ENCODE data around the gene METTL9. TPM values are rescaled to one million over a fixed set of nuclear protein-coding genes. Genes with fewer than 3 reads are reported as not detected.
"Not testable (repeated sequence)": the region's sequence is repeated elsewhere in the genome, so short reads cannot be mapped to it uniquely, and the experiment has no call there.

Gene METTL9
- polyA plus RNA-seq, 1 donor, result 150 TPM

DNA sequence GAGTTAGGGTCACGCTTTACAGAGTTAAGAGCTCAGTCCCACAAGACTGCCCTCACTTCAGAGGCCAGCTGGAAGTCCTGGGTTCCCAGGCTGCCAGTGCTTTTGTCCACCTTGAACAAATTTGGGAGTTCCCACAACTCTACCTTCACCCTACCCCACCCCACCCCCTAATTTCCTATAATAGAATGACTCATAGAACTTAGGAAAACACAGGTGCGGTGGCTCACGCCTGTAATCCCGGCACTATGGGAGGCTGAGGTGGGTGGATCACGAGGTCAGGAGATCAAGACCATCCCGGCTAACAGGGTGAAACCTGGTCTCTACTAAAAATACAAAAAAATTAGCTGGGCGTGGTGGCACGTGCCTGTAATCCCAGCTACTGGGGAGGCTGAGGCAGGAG is 6.5 kb downstream of the METTL9 start:
- H3K27ac ChIP-seq (ENCODE audit: low read length); H3K36me3 ChIP-seq (ENCODE audit: control insufficient read depth, insufficient read depth, low read length); H3K27me3 ChIP-seq (ENCODE audit: control insufficient read depth, insufficient read depth, low read length); H3K9me3 ChIP-seq (ENCODE audit: control insufficient read depth, low read depth, low read length); H3K4me3 ChIP-seq (ENCODE audit: low read length); DNase-seq: not testable (repeated sequence)
- no CpG with 5 or more reads among the region's 8 CpGs for WGBS (ENCODE audit: insufficient coverage, low lambda C conversion rate)
- peaks cover 36% of the 10 kb centered on the region for H3K4me1 ChIP-seq (ENCODE audit: control insufficient read depth, insufficient read depth, low read length)

DNA sequence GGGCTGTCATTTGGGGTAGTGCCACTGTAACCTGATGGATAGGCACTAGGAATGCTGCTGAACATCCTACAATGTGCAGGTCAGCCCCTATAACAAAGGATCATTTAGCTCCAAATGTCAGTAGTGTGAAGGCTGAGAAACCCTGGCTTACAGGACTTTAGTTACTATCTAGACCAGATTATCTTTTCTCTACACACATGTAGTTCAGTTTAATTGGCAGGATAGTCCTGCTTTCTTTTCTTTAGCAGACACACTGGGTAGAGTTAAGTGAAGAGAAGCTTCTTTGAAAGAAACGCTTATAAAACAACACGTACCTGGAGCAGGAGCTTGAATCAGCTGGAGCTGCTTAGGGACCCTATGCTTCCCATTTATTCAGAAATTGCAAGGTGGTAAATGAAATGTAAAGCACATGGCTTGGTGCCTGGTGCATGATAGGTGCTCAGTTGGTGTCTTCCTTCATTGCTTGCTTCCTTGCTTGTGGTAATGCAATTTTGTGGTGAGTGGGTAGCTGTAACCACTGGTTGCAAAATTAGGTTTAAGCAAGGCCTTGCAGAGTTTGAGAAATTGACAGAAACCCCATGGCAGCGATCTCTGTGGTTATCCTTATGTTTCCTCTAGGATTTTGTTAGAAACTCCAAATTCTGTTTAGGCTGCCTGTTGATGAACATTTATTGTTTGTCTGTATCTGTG is 9.4 kb downstream of the METTL9 start:
- Histone ChIP-seq H3K27ac (ENCODE audit: low read length) (no peak overlapping the region), H3K27me3 (ENCODE audit: control insufficient read depth, insufficient read depth, low read length) (no peaks in the 10 kb centered on the region), H3K4me3 (ENCODE audit: low read length) (no peak overlapping the region), H3K36me3 (ENCODE audit: control insufficient read depth, insufficient read depth, low read length) (no peaks in the 10 kb centered on the region), H3K9me3 (ENCODE audit: control insufficient read depth, low read depth, low read length) (no peaks in the 10 kb centered on the region), H3K4me1 (ENCODE audit: control insufficient read depth, insufficient read depth, low read length) (peaks cover 52% of the 10 kb centered on the region)
- DNase-seq, result no peak
- no CpG with 5 or more reads among the region's 3 CpGs for WGBS (ENCODE audit: insufficient coverage, low lambda C conversion rate)

DNA sequence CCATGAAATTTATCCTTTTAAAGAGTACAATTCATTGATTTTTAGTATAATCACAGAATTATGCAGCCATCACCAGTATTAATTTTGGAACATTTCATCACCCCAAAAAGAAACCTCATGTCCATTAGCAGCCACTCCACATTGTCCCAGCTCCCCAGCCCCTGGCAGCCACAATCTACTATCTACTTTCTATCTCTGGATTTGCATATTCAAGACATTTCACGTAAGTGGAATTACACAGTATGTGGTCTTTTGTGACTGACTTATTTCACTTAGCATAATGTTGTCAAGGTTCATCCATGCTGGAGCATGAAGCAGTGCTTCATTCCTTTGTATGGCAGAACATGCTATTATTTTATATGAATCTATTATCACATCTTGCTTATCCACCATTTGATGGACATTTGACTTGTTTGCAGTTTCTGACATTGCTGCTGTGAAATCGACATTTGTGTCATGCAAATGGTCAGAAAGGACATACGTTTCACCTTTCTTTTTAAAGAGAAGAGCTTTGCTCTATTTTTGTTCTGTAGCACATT is 10.7 kb downstream of the METTL9 start:
- DNase-seq, result no peak
- Histone ChIP-seq H3K4me1 (ENCODE audit: control insufficient read depth, insufficient read depth, low read length) (peaks cover 40% of the 10 kb centered on the region), H3K9me3 (ENCODE audit: control insufficient read depth, low read depth, low read length) (no peaks in the 10 kb centered on the region), H3K36me3 (ENCODE audit: control insufficient read depth, insufficient read depth, low read length) (no peaks in the 10 kb centered on the region), H3K27me3 (ENCODE audit: control insufficient read depth, insufficient read depth, low read length) (no peaks in the 10 kb centered on the region), H3K27ac (ENCODE audit: low read length) (peak overlapping the region; percentile 78), H3K4me3 (ENCODE audit: low read length) (no peak overlapping the region)
- WGBS (ENCODE audit: insufficient coverage, low lambda C conversion rate), result no CpG with 5 or more reads among the region's 3 CpGs

DNA sequence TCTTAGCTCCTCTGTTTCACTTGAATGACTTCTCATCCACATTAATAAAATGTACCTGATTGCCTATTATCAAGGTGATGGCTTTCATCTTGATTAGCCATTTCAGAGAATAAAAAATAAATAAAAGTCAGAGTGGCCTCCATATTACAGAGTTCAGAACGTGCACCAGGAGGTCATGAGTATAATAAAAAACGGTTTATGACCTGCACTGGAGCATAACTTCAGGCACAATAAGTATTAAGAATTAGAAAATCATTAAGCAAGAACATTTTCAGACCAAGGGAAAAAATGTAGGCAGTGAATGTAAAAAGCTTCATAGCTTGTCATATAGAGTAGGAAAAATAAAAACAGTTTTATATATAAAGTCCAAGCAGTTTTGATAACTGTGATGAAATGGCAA is 11.4 kb downstream of the METTL9 start:
- Histone ChIP-seq H3K36me3 (ENCODE audit: control insufficient read depth, insufficient read depth, low read length) (peaks cover 5% of the 10 kb centered on the region), H3K4me3 (ENCODE audit: low read length) (no peak overlapping the region), H3K27me3 (ENCODE audit: control insufficient read depth, insufficient read depth, low read length) (no peaks in the 10 kb centered on the region), H3K27ac (ENCODE audit: low read length) (peak overlapping the region; percentile 78), H3K4me1 (ENCODE audit: control insufficient read depth, insufficient read depth, low read length) (peaks cover 38% of the 10 kb centered on the region), H3K9me3 (ENCODE audit: control insufficient read depth, low read depth, low read length) (no peaks in the 10 kb centered on the region)
- DNase-seq, result peak in 1 of 2 donors; percentile 61
- no CpG with 5 or more reads among the region's 2 CpGs for WGBS (ENCODE audit: insufficient coverage, low lambda C conversion rate)

DNA sequence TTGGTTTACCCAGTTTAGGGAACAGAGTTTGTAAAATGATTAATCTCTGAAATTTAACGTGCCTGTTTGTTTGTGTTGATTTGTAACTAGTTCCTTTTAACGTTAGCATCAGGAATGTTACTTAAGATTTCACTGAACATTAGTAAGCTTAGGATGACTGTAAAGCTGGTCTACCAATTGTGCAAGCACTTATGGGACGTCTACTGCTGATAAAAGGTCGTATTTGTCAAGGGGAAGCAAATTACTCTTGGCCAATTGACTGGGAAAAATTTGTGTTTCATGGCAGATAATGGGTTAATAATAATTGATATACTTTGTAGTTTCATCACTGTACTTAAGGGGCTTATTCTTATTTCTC is 11.8 kb downstream of the METTL9 start:
- peak; percentile 24 to 67 for DNase-seq
- Histone ChIP-seq H3K4me3 (ENCODE audit: low read length) (no peak overlapping the region), H3K4me1 (ENCODE audit: control insufficient read depth, insufficient read depth, low read length) (peaks cover 38% of the 10 kb centered on the region), H3K27ac (ENCODE audit: low read length) (peak overlapping the region; percentile 78), H3K9me3 (ENCODE audit: control insufficient read depth, low read depth, low read length) (no peaks in the 10 kb centered on the region), H3K36me3 (ENCODE audit: control insufficient read depth, insufficient read depth, low read length) (peaks cover 5% of the 10 kb centered on the region), H3K27me3 (ENCODE audit: control insufficient read depth, insufficient read depth, low read length) (no peaks in the 10 kb centered on the region)
- WGBS (ENCODE audit: insufficient coverage, low lambda C conversion rate), result 20% methylated on average over 1 of the region's 4 CpGs

DNA sequence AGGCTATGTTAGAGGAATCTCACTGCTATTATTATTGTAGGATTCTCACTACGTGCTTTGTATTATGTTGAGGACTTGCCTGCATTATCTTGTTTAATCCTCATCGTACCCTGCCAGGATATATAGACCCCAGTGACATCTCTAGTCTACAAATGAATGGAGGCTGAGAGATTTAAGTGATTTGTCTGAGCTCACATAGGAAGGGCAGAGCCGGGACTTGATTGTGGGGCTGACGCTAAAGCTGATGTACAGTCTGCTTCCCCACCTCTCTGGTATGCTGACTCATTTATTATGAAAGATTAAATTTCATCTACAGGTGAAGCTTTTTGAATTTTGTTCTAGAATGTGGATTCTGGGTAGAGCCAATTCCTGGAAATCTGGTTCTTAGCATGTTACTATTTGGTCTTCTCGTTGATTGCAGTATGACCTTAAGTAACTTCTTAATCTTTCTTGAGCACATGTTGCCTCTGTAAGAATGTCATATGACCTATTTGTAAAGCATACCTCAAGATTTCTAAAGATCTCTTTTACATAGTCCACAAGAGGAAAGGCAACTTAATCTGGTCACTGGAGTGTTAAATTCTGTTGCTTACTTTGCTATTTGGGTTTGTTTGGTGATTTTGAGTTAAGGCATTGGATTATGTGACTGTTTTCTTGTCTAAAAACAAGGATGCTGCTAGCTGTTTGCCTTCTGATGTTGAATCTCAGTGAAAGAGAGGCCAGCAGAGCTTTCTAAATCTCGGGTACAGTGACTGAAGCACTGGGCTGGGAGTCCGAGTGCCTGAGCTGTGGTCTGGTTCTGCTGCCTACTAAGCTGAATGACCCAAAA is 12.4 kb downstream of the METTL9 start:
- WGBS (ENCODE audit: insufficient coverage, low lambda C conversion rate), result no CpG with 5 or more reads among the region's 7 CpGs
- DNase-seq, result peak; percentile 50 to 80
- Histone ChIP-seq H3K9me3 (ENCODE audit: control insufficient read depth, low read depth, low read length) (no peaks in the 10 kb centered on the region), H3K27ac (ENCODE audit: low read length) (peak overlapping the region; percentile 78), H3K4me3 (ENCODE audit: low read length) (peak overlapping the region; percentile 3), H3K36me3 (ENCODE audit: control insufficient read depth, insufficient read depth, low read length) (peaks cover 5% of the 10 kb centered on the region), H3K27me3 (ENCODE audit: control insufficient read depth, insufficient read depth, low read length) (no peaks in the 10 kb centered on the region), H3K4me1 (ENCODE audit: control insufficient read depth, insufficient read depth, low read length) (peaks cover 38% of the 10 kb centered on the region)

DNA sequence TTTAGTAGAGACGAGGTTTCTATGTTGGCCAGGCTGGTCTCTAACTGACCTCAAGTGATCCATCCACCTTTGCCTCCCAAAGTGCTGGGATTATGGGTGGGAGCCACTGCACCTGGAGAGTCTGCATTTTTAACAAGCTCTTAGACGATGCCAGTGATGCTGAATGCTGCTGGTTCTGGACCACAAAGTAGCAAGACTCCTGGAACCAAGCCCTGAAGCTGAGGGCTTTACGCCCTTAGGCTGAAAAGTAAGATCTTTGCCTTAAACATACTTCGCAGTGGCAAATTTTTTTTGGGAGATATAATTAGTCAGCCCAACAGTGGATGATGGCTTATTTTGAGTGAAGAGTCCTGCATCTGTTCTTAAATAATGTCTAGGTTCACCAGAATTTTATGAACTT is 14.0 kb downstream of the METTL9 start:
- Histone ChIP-seq H3K4me1 (ENCODE audit: control insufficient read depth, insufficient read depth, low read length) (peaks cover 38% of the 10 kb centered on the region), H3K36me3 (ENCODE audit: control insufficient read depth, insufficient read depth, low read length) (peaks cover 5% of the 10 kb centered on the region), H3K27me3 (ENCODE audit: control insufficient read depth, insufficient read depth, low read length) (no peaks in the 10 kb centered on the region), H3K4me3 (ENCODE audit: low read length) (no peak overlapping the region), H3K27ac (ENCODE audit: low read length) (no peak overlapping the region), H3K9me3 (ENCODE audit: control insufficient read depth, low read depth, low read length) (no peaks in the 10 kb centered on the region)
- DNase-seq, result no peak
- WGBS (ENCODE audit: insufficient coverage, low lambda C conversion rate), result no CpG with 5 or more reads among the region's 4 CpGs

DNA sequence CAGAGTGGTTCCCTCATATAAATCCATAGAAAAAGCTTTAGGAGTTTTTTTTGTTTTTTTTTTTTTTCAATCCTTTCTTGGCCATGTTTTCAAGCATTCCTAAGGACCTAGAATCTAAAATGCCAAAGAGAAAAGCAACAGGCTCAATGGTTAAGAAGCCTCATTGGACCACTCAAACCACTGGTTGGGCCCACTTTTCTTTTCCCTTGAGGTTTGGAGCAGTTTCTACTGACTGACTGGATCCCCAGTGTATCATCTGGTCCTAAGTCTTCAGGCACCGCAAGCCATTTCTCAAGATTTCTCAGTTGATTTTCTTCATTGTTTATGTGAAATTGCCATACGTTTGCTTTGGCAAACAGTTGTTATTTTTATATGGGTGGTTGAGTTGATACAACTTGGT is 14.4 kb downstream of the METTL9 start:
- WGBS (ENCODE audit: insufficient coverage, low lambda C conversion rate), result 100% methylated on average over 1 of the region's 2 CpGs
- H3K4me3 ChIP-seq (ENCODE audit: low read length), result no peak overlapping the region
- peaks cover 35% of the 10 kb centered on the region for H3K4me1 ChIP-seq (ENCODE audit: control insufficient read depth, insufficient read depth, low read length)
- peaks cover 5% of the 10 kb centered on the region for H3K36me3 ChIP-seq (ENCODE audit: control insufficient read depth, insufficient read depth, low read length)
- no peaks in the 10 kb centered on the region for H3K27me3 ChIP-seq (ENCODE audit: control insufficient read depth, insufficient read depth, low read length)
- H3K27ac ChIP-seq (ENCODE audit: low read length), result no peak overlapping the region
- no peak for DNase-seq
- H3K9me3 ChIP-seq (ENCODE audit: control insufficient read depth, low read depth, low read length), result no peaks in the 10 kb centered on the region

DNA sequence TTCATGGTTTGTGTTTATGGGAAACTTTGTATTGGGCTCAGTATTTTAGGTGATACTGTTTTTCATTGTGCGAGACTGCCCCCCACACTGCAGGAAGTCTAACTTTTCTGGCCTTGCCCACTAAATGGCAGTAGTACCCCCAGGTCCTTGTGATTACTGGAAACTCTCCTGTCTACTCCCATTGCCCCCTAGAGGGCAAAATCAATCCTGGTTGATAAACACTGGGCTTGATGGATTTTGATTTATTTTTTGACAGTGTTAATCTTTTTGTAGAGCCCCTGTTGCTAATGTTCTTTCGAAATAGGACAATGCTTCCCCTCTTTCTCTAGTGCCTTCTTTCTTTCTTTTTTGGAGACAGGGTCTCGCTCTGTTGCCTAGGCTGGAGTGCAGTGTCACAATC is 15.5 kb downstream of the METTL9 start:
- Histone ChIP-seq H3K4me3 (ENCODE audit: low read length) (no peak overlapping the region), H3K4me1 (ENCODE audit: control insufficient read depth, insufficient read depth, low read length) (peaks cover 34% of the 10 kb centered on the region), H3K9me3 (ENCODE audit: control insufficient read depth, low read depth, low read length) (no peaks in the 10 kb centered on the region), H3K27ac (ENCODE audit: low read length) (no peak overlapping the region), H3K27me3 (ENCODE audit: control insufficient read depth, insufficient read depth, low read length) (no peaks in the 10 kb centered on the region), H3K36me3 (ENCODE audit: control insufficient read depth, insufficient read depth, low read length) (peaks cover 6% of the 10 kb centered on the region)
- no peak for DNase-seq
- no CpG with 5 or more reads among the region's 3 CpGs for WGBS (ENCODE audit: insufficient coverage, low lambda C conversion rate)

DNA sequence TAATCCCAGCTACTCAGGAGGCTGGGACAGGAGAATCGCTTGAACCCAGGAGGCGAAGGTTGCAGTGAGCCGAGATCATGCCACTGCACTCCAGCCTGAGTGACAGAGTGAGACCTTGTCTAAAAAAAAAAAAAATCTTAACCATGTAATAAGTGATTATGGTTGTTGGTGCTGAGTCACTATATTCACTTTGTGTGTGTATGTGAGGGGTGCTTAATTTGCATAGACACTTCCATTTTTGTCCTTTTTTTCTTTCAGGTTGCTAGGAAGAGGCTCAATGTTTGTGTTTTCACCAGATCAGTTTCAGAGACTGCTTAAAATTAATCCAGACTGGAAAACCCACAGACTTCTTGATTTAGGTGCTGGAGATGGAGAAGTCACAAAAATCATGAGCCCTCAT is 18.2 kb downstream of the METTL9 start:
- Histone ChIP-seq H3K36me3 (ENCODE audit: control insufficient read depth, insufficient read depth, low read length) (peaks cover 7% of the 10 kb centered on the region), H3K9me3 (ENCODE audit: control insufficient read depth, low read depth, low read length) (no peaks in the 10 kb centered on the region), H3K27me3 (ENCODE audit: control insufficient read depth, insufficient read depth, low read length) (no peaks in the 10 kb centered on the region), H3K4me1 (ENCODE audit: control insufficient read depth, insufficient read depth, low read length) (peaks cover 22% of the 10 kb centered on the region), H3K4me3 (ENCODE audit: low read length) (no peak overlapping the region), H3K27ac (ENCODE audit: low read length) (no peak overlapping the region)
- no CpG with 5 or more reads among the region's 3 CpGs for WGBS (ENCODE audit: insufficient coverage, low lambda C conversion rate)
- DNase-seq, result no peak

All from large intestine (tissue), 3 donors.